GM19043 (cell line): Measurements from ENCODE around the gene ARL1.
"Not testable (repeated sequence)": the region's sequence is repeated elsewhere in the genome, so short reads cannot be mapped to it uniquely, and the experiment has no call there.

Experiments used
- ATAC-seq: cut with Tn5 transposase; IDR thresholded peaks from one replicate; pipeline ENCODE4 v1.9.1; 2021; ENCODE audit warnings: low read depth; ENCODE audit not compliant: unreplicated experiment

ARL1 gene

DNA sequence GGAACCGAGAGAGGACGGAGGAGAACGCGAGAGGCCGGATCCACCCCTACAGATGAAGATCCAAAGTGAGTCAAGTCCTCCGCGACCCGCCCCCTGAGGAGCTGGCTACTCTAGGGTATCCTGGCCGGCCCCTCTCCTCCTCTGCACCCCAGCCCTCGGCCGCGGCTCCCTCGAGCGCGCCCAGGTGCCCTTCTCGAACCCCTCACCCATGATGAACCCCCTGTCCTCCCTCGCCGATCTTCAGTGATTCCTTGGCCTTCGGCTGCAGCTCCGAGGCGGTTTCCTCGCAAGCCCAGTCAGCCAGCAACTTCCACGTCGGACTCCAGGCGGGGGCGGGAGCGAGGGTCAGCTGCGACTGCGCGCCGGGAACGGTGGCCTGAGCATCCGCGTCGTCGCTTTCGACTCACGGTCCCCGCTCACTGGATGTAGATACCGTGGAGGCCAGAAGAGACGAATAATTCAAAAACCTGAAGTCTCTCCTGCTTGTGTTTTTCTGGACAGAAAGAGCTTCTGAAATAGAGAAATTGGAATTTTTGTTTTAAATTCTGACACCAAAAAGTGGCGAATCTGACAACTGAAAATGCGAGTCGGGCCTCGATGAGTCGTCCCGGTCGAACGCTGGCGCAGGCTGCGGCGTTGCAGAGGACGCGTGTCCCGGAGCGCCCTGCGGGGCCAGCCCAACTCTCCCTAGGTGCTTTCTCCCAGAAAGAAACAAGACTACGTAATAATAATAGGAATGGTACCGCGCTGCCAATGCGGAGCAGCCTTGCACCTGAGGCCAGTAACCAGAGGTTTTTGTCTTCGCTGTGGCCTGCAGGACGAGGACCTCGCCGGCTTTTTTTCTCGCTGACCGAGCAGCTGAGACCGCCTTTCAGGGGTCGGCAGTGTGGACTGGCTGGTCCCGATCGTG lies at the start of gene ARL1:
Gene ARL1 (minus strand): TSS at position 337 of the 910 bp plus-strand sequence. CDS start 127 bp downstream, at position 210.
- peak; percentile 71 for ATAC-seq

GRCh38 chr12:101455685-101456084 lies 48.1 kb upstream of the ARL1 start:
- ATAC-seq, result no peak

DNA sequence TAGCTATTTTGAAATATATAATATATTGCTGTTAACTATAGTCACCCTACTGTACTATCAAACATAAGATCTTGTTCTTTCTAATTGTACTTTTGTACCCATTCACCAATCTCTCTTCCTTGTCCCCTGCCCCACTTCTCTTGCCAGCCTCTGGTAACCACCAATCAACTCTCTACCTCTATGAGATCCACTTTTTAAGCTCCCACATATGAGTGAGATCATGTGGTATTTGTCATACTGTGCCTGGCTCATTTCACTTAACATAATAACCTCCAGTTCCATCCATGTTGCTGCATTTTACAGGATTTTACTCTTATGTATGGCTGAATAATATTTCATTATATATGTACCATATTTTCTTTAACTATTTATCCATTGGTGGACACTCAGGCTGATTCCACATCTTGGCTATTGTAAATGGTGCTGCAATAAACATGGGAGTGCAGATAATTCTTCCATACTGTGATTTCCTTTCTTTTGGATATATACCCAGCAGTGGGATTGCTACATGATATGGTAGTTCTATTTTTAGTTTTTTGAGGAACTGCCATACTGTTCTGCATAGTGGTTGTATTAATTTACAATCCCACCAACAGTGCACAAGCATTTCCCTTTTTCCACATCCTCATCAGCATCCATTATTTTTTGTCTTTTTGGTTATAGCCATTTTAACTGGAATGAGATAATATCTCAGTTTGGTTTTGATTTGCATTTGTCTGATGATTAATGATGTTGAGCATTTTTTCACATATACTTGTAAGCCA lies 34.1 kb upstream of the ARL1 start:
- ATAC-seq, result no peak

DNA sequence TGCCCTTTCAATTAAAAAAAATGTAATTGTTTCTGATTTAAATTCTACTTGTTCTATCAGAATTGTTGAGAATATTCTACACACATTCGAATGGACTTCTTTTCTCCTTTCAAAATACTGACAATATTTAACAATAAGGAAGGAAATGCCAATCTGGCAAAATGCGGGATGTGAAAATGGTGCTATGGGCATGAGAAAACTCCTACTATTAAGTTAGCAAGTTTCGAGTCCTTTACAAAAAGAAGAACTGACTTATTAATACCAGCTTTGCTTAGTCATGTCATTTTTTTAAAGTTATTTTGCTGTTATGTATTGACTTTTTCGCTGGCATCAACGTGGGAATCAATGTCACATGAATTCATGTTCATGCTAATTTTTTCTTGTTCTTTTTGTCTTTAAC lies 31.7 kb upstream of the ARL1 start:
- no peak for ATAC-seq

DNA sequence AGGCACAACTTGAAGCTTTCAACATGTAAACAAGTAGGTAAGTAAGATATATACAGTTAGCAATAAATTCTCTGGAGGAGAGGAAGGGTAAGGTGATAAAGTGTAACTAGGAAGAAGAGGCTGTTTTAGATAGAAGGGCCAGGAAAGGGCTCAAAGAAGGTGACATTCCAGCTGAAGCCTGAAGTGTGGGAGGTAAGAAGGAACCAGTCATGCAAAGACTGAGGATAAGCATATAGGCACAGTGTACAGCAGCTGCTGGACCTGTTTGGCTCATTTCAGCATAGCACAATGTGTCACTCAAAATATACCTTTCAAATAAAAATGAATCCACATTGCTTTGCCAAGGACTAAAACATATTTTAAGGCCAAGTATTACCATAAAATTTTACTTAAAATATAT lies 28.6 kb upstream of the ARL1 start:
- no peak for ATAC-seq

DNA sequence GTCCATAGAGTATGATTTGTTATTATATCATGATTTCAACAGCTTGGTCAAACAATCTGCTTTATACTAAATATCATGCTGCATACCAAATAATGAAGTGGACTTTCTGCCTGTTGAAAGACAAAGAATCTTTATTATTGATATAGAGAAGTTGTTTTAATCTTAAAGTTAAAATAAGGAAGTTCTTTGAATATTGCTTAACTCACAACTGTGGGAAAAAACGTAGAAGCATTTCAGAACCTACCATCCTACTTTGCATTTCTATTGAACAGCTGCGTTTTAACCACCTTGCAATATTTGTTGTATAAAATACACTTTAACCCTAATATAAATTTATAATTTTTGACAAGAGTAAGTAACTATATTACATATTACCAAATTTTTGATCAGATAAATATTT lies 22.9 kb upstream of the ARL1 start:
- ATAC-seq, result no peak

- ATAC-seq, result no peak
Measured at GRCh38 chr12:101424620-101425019, 17.0 kb upstream of the ARL1 start.

- ATAC-seq, result not testable (repeated sequence)
Measured at GRCh38 chr12:101422066-101422465, 14.5 kb upstream of the ARL1 start.

DNA sequence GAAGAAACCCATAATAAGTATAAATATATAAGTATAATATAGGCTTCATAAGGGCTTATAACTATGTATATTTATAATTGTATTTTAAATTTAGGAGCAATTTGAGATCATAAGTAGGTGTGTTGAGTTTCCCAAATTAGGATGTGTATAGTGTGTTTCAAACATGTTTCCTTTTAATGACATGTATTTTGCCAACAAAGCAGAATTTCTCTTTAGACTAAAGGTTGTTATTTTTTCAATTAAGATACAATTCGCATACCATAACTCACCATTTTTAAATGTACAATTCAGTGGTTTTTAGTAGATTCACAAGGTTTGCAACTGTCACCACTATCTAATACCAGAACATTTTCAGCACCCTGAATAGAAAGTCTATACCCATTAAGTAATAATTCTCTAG lies 7.7 kb upstream of the ARL1 start:
- ATAC-seq, result no peak

DNA sequence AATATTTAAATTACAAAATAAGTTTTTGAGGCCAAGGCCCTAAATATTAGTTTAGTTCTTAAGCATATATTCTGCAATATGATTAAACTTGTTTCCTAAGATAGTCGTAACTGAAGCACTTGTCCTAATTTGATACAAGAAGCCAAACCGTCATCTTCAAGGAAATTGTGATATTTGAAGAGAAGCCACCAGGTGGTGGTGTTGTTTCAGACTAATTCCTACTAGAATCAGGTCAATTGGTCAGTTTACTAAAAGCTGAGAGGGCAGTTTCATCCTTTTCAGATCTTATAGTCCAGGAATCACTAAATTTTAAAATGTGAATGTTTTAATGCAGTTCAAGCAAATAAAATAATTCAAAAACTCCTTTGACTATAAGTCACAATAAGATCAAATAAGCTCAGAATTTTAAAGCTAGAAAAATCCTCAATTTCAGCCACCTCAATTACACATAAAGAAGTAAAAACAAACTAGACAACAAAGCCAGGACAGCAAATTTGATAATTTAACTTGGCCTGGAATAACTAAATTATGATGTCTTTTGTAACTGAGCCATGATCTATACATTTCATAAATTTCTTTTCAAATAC lies 7.1 kb upstream of the ARL1 start:
- ATAC-seq, result no peak

- ATAC-seq, result not testable (repeated sequence)
Measured at GRCh38 chr12:101410169-101410568, 2.6 kb upstream of the ARL1 start.

GRCh38 chr12:101407049-101407435 lies 530 bp downstream of the ARL1 start:
- ATAC-seq, result peak; percentile 13

GRCh38 chr12:101391181-101391580 lies 16.4 kb downstream of the ARL1 start:
- not testable (repeated sequence) for ATAC-seq

GRCh38 chr12:101379149-101379548 lies 28.4 kb downstream of the ARL1 start:
- no peak for ATAC-seq

DNA sequence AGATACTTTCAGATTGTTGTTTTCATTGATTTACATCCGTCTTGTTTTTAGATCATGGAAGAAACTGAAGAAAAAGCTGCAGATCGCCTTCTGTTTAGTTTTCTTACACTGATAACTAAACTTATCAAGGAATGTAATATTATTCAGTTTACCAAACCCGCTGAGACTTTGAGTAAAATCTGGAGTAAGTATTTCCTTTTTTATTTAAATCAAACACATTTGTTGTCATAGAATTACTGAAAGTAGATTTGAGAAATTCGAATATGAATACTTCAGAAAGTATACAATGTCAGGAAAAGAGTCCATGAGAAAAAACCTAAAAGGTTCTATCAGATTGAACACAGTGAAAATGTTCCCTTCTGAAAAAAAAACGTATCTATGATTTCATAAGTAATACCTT lies 32.0 kb downstream of the ARL1 start:
- ATAC-seq, result no peak

DNA sequence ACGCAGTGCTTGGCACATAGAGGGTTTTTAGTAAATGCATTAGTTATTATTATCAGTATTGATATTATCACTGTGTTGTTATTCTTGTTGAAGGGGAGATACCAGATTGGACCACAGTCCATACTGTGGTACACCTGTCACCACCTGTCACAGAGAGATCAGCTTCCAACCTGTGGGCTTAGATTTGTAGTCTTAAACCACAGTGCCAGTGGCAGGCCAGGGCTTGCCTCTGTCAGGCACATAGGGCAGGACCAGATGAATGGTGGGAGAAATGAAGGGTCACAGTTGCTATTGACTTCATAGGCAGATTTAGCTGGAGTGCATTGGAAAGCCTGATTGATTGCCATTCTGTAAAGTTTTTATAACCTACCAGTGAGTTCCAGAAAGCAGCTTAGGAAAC lies 35.1 kb downstream of the ARL1 start:
- no peak for ATAC-seq

- no peak for ATAC-seq
Measured at GRCh38 chr12:101368016-101368415, 39.6 kb downstream of the ARL1 start.

GRCh38 chr12:101361455-101361854 lies 46.1 kb downstream of the ARL1 start:
- no peak for ATAC-seq

- no peak for ATAC-seq
Measured at GRCh38 chr12:101356794-101357193, 50.8 kb downstream of the ARL1 start.

DNA sequence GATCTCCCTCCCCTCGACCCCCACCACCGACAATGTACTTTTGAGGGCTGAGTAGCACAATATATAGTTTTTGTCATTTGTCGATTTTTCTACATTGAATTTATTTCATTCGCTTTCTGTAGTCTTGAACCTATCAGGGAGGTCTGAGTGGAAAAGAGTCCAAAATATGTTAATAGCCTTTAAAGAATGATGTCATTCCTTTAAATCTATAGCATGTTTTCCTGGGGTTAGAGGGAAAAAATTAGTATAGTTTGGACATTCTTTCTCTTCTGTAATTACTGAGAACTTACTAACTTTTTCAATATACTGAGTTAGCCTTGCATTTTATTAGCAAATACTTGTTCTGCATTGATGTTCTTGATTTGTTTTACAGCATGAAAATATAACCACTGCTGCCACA lies 55.9 kb downstream of the ARL1 start:
- no peak for ATAC-seq

DNA sequence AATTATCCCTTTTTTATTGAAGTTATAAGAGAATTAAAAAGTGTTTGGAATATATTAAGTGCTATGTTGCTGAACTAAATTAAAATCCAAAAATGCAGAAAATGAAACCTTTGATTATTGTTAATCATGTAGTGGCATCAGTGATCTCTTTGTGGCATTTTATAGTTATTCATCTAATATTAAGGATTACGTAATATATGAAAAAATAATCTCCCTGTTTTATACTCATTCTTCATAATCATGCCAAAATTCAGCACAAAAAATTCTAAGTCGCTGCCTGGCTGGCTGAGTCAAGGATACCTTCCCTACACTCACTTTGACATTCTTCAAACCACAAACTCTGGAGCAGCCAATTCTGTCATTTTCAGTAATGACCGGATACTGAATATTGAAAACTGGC lies 63.7 kb downstream of the ARL1 start:
- no peak for ATAC-seq
